HG03097 (cell line): ENCODE measurements around the gene TM2D3.

Source experiments
- ATAC-seq: cut with Tn5 transposase; IDR thresholded peaks from one replicate; pipeline ENCODE4 v1.9.1; 2021; ENCODE audit not compliant: unreplicated experiment, low FRiP score

Gene TM2D3

DNA sequence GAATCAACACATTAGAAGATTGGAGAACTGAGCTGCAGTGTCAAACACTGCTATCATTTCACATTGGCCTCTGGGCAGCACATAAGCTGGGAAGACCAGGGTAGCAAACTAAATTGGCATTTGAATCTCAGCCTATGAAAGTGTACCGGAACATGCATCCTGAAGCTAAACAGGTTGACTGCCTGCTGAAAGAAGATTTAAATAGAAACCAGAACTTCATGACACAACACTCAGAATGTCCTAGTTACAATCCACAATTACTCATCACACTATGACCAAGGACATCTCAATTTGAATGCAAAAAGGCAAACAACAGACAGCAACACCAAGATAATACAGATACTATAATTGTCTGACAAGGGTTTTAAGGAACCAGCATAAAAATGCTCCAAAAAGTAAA lies 26.2 kb downstream of the TM2D3 start:
- ATAC-seq, result no peak

DNA sequence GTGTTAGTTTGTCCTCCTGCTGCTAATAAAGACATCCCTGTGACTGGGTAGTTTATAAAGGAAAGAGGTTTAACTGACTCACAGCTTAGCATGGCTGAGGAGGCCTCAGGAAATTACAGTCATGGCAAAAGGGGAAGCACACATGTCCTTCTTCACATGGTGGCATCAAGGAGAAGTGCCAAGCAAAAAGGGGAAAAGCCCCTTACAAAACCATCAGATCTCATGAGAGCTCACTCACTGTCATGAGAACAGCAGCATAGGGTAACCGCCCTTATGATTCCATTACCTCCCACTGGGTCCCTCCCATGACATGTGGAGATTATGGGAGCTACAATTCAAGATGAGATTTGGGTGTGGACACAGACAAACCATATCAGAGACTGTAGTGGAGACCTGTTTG lies 27.0 kb downstream of the TM2D3 start:
- ATAC-seq, result no peak

DNA sequence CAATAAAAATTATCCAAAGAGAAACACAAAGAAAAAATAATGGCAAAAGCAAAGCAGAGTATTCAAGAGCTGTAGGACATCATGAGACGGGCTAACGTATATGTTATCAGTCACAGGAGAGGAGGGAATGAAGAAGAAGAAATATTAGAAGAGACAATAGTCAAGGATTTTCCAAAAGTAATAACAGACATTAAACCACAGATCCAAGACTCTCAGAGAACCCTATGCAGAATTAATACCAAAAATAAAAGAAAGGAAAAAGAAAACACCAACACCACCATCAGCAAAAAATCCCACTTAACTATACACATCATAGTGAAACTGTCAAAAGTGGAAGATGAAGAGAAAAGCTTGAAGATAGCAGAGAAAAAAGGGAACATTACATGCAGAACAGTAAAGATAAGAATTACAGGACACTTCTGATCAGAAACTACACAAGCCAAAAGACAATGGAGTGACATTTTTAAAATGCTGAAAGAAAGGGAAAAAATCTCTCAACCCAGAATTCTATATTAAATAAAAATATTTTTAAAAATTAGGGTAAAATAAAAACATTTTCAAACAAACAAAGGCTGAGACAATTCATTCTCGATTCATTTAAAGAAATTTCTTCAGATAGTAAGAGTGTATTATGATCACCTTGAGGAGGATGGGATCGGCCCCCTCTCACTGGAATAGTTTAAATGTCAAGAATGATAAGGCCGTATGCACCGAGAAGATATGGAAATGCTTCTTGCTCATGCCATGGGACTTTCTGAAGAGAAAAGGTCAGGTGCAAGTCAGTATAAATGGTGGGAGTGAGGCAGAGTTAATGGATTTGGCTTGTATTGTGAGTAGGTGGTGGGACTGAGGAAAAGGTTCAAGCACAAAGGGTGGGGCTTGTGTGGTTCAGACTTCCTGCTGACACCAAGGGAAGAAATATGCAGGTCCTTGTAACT lies 28.5 kb downstream of the TM2D3 start:
- no peak for ATAC-seq

GRCh38 chr15:101621961-101622360 lies 30.2 kb downstream of the TM2D3 start:
- no peak for ATAC-seq

DNA sequence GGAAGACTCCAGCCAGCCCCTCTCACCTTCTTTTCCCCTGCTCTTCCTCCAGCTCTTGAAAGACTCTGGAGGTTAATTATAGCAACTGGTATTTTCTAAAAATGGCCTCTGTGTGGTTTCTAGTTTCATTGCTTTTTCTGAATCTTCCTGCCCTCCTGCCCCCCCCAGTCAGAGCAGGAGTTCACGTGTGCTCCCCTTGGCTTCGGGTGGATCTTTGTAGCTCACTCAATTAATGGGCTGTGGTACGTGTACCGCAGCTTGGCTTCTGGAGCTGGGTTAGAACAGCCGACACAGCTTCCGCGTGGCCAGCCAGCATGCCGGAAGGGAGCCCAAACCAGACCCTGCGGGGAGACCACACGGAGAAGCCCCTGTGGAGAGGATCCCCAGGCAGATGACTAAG lies 31.5 kb downstream of the TM2D3 start:
- no peak for ATAC-seq

DNA sequence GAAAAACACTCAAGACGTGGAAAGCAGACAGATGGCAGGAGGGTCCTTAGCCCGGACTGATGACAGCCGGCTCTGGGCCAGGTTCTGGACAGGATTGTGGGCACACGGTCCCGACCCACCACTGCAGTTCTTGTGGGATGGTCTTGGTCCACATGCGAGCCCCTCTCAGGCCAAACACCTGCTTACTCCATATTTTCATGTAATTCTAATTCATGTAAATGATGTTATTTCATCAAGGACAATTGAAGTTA lies 32.6 kb downstream of the TM2D3 start:
- no peak for ATAC-seq

DNA sequence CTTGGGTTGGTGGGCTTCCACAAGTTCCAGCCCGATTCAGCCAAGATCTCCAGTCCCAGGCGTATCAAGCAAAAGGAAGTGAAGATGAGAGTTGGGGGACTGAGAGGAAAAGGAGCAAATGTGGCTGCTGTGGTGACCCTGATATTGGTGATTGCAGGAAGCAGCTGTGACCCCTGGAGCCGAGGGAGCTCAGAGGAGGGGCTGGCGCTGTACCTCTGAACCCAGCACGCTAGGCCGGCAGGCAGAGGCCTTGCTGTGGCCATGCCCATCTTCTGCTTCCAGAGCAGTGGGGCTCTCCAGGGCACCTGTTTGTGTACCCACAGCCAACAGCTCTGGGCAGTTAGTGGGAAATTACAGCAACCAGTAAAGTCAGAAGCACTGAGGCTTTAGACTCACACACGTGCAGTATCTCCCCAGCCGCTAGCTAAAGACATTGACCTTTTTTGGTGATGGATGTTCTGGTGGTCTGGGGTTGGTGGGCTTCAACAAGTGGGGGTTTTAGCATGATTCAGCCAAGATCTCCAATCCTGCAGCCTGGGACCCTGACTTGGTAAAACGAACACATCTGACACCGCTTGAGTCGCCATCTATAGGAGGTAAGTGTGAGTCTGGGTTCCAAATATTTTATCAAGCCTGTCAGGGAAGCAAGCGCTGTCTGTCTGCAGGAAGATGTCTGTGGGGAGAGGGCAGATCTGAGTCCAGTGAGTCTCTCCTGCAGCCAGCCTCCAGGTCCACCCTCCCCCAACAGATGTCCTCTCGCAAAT lies 33.1 kb downstream of the TM2D3 start:
- no peak for ATAC-seq

- ATAC-seq, result no peak
Measured at GRCh38 chr15:101618076-101618475, 34.1 kb downstream of the TM2D3 start.

DNA sequence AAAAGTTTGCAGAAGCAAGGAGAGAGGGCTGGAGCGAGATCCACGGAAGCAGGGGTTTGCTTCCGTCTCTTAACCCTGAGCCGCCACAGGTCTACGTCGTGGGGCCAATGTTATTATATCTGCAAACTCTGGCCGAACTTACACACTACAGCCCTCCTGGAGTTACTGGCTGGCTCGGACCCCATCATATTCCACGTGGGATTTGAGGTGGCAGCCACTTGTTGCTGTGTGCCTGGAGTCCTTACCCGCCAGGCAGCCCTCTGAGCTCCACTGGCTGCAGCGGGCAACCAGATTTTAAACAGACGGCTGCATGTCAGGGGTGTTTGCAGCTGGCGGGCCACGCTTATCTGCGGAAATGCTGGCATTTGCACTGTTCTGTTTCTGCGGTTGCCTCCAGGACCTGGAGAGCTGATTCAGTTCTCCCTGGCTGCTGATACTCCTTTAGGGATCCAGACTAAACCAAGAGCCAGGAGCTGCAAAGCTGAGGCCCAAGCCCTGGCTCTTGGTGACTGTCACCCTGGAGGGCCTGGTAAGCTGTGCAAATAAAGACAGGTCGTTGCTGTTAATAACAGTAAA lies 34.7 kb downstream of the TM2D3 start:
- ATAC-seq, result no peak

GRCh38 chr15:101615986-101616848 lies 36.0 kb downstream of the TM2D3 start:
- ATAC-seq, result no peak

GRCh38 chr15:101615414-101615985 lies 36.7 kb downstream of the TM2D3 start:
- no peak for ATAC-seq

DNA sequence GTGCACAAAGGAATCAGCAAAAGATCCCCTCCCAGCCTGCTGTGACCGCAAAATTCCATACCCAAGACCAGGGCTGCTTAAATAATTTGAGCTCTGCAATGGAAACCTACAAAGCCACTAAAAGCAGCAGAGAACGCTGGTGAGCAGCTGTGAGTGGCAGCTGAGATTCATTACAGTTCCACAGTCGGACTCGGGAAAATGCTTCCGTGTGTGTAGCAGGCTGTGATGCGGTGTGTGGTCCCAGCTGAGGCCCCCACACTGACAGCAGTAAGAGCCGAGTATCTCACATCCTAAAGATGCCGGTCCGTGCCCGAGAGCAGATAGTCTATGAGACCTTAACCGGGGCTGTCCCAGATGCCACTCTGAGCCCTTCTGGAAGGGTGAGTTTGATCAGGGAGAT lies 37.4 kb downstream of the TM2D3 start:
- no peak for ATAC-seq

- ATAC-seq, result no peak
Measured at GRCh38 chr15:101614001-101614585, 38.1 kb downstream of the TM2D3 start.

- no peak for ATAC-seq
Measured at GRCh38 chr15:101613130-101614000, 38.8 kb downstream of the TM2D3 start.

DNA sequence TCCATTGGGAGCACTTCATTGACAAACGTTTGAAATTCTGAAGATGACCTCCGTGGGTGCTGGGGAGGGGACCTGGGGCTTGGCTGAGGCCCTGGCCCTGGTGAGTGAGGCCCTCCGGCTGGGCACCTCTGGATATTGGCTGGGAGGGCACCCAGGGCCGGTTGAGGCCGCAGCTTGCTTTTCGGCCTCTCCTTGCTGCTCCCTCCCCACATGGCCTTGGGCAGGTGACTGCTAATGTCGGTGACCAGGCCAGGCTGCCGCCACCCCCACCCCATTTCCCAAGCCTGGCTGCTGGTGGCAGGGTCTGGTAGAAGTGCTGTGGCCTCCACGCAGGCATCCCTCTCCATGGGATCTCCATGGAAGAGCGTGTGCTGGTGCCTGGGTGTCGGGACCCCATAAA lies 39.5 kb downstream of the TM2D3 start:
- ATAC-seq, result no peak

- ATAC-seq, result no peak
Measured at GRCh38 chr15:101611580-101612299, 40.4 kb downstream of the TM2D3 start.

- ATAC-seq, result no peak
Measured at GRCh38 chr15:101611007-101611406, 41.2 kb downstream of the TM2D3 start.

GRCh38 chr15:101610611-101611000 lies 41.6 kb downstream of the TM2D3 start:
- ATAC-seq, result no peak
